C4-2B (cell line): ENCODE measurements around the gene CREB5.

Experiments used
- H3K27ac ChIP-seq: fragments of 450-650 bp; 2 replicates; pipeline ENCODE4 v1.5.1; 2017
- CTCF ChIP-seq: fragments of 450-650 bp; conservative IDR thresholded peaks from 2 replicates; pipeline ENCODE4 v1.5.1; 2017; ENCODE audit warnings: mild to moderate bottlenecking
- ZFX ChIP-seq: fragments of 450-650 bp; IDR thresholded peaks from 2 replicates; pipeline ENCODE4 v1.6.1; 2017

The CREB5 gene

DNA sequence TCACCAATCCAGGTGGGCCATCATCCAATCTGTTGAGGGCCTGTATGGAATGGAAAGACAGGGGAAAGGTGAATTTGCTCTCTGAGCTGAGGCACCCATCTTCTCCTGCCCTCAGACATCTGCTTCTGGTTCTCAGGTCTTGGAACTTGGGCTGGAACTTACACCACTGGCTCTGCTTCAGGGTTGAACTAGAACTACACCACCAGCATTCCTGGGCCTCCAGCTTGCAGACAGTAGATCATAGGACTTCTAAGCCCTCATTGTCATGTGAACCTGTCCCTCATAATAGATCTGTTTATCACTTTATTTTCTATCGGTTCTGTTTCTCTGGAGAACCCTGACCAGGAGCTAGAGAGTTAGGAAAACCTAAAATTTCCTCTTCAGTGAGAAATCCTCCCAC lies 233.5 kb downstream of the CREB5 start:
- TF ChIP-seq ZFX (no peak), CTCF (no peak)
- no peak overlapping the region for H3K27ac ChIP-seq

- H3K27ac ChIP-seq = no peak overlapping the region
- TF ChIP-seq CTCF = no peak
- no peak for TF ChIP-seq ZFX
Observed at GRCh38 chr7:28646376-28647075, 234.2 kb downstream of the CREB5 start.

- TF ChIP-seq CTCF (no peak), ZFX (no peak)
- H3K27ac ChIP-seq = no peak overlapping the region
Observed at GRCh38 chr7:28647076-28647421, 234.7 kb downstream of the CREB5 start.

DNA sequence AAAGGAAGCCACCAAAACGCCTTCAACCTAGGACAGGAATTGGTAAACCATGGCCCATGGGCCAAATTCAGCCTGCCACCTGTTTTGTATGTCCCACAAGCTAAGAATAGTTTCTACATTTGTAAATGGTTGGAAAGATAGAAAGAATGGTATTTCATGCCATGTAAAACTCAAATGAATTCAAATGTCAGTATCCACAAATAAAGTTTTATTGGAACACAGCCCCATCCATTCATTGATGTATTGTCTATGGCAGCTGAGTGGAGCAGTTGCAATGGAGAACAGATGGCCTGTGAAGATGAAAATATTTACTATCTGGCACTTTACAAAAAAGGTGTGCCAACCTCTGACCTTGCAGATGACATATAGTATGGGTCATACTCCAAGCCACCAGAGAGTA lies 236.9 kb downstream of the CREB5 start:
- H3K27ac ChIP-seq = no peak overlapping the region
- TF ChIP-seq CTCF = no peak
- TF ChIP-seq ZFX = no peak

GRCh38 chr7:28649811-28650210 lies 237.5 kb downstream of the CREB5 start:
- H3K27ac ChIP-seq = no peak overlapping the region
- no peak for TF ChIP-seq CTCF
- TF ChIP-seq ZFX = no peak

DNA sequence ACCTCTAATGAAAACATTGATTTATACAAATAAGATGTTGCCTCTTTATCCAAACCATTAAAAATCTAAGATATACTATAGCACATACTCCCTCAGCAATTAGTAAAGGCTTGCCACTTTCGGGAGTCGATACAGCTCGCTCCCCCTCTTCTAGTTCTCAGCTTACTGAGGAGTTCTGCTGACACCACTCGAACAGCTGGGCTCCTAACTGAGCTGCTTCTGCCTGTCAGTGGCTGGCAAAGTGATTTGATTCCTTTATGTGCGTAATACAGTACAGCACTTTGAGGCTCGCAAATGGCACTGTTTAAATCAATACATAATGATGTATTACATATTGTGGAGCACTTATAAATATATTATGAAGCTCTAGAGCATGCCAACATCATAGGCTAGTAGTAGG lies 241.8 kb downstream of the CREB5 start:
- no peak overlapping the region for H3K27ac ChIP-seq
- TF ChIP-seq ZFX = no peak
- TF ChIP-seq CTCF = no peak

DNA sequence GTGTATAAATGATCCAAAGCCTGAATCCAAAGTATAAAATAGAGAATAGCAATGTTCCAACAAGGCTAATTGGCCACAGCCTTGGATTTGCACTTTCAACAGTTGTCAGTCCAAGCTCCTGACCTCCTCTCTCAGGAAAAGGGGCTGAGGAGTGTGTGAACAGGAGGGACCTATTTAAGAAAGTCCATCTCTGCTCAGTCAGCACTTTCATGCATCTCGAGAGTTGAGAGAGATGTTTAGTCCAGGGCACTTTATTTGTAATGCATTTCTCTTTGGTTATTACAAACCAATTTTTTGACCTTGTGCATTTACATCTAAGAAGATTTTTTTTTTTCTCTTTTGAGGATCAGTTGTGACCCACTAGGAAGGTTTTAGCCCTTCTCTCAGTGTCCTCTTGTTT lies 244.2 kb downstream of the CREB5 start:
- no peak for TF ChIP-seq CTCF
- no peak for TF ChIP-seq ZFX
- H3K27ac ChIP-seq = no peak overlapping the region
